Prostate gland (tissue), 2 donors: ENCODE results near the gene SBNO2.

ENCODE experiments used
- POLR2A ChIP-seq: fragments of 450-650 bp; IDR thresholded peaks from one replicate; pipeline ENCODE4 v1.6.1; 2016; ENCODE audit warnings: antibody characterized with exemption, mild to moderate bottlenecking
- POLR2AphosphoS5 ChIP-seq: sonication (generic); formaldehyde crosslinking; IDR thresholded peaks from one replicate; pipeline ENCODE4 v1.6.1; 2017; ENCODE audit warnings: antibody characterized with exemption
- TF ChIP-seq, protein P1 (sequence below), 4 experiments: fragments of 200-600 bp in 2 of 4; fragments of 450-650 bp in 2 of 4; sonication (generic) in 2 of 4; IDR thresholded peaks; 1 replicate in 3 of 4; 2 replicates in 1 of 4; pipeline ENCODE4 v1.5.1; 2016 to 2019; ENCODE audit warnings: antibody characterized with exemption in 4 of 4, mild to moderate bottlenecking in 2 of 4, moderate library complexity in 2 of 4

DNA sequence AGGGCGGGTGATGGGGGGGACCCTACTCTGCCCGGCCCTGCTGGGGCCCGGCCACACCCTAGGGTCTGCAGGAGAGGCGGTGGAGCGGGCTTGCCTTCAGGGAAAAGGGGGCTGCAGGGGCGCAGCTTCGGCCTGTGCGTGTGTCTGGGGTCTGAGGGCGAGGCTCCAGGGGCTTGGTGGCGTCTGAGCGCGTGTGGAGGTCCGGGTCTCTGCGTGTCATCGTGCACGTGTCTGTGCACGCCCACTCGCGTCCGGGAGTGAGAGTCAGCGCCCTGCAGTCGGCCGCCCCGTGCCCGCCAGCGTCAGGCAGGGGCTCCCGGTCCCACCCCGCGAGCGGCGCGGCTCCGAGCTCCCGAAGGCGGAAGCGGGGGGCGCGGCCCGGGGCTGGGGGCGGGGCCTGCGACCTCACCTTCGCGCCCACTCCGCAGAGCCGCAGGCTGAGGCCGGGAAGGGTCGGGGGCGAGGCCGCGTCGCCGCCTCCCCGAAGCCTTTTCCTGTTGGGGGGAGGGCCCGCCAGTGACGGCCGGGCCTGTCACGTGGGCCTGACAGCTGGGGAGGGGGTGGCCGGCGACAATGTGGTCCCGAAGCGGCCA is 107.2 kb downstream of the SBNO2 start, which contains the start of gene ARHGAP45:
- TF ChIP-seq, protein P1, sequence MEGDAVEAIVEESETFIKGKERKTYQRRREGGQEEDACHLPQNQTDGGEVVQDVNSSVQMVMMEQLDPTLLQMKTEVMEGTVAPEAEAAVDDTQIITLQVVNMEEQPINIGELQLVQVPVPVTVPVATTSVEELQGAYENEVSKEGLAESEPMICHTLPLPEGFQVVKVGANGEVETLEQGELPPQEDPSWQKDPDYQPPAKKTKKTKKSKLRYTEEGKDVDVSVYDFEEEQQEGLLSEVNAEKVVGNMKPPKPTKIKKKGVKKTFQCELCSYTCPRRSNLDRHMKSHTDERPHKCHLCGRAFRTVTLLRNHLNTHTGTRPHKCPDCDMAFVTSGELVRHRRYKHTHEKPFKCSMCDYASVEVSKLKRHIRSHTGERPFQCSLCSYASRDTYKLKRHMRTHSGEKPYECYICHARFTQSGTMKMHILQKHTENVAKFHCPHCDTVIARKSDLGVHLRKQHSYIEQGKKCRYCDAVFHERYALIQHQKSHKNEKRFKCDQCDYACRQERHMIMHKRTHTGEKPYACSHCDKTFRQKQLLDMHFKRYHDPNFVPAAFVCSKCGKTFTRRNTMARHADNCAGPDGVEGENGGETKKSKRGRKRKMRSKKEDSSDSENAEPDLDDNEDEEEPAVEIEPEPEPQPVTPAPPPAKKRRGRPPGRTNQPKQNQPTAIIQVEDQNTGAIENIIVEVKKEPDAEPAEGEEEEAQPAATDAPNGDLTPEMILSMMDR (IDR thresholded peaks at IDR 0.05) = no peak
- TF ChIP-seq POLR2AphosphoS5 (no peak), POLR2A (no peak)
